ENCODE results near the gene SOCS3.

Gene SOCS3

DNA sequence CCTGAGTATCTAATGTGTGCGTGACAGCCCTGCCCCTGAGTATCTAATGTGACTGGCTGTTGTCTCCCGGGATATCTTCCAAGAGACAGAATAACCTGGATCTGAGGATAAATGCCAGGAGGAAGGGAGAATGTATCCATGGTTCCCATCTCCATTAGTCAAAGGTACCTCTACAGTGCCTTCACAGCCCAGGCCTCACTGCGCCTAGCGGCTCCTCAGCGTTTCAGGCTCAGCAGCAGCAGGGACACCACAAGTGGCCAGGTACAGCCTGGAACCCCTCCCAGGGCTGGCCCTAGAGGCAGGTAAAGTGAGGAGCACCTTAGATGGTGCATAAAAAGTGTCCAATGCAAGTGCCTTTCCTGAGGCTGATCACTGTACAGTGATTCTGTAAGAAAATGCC, 32.0 kb downstream of the SOCS3 start:
- TF ChIP-seq, protein P1, sequence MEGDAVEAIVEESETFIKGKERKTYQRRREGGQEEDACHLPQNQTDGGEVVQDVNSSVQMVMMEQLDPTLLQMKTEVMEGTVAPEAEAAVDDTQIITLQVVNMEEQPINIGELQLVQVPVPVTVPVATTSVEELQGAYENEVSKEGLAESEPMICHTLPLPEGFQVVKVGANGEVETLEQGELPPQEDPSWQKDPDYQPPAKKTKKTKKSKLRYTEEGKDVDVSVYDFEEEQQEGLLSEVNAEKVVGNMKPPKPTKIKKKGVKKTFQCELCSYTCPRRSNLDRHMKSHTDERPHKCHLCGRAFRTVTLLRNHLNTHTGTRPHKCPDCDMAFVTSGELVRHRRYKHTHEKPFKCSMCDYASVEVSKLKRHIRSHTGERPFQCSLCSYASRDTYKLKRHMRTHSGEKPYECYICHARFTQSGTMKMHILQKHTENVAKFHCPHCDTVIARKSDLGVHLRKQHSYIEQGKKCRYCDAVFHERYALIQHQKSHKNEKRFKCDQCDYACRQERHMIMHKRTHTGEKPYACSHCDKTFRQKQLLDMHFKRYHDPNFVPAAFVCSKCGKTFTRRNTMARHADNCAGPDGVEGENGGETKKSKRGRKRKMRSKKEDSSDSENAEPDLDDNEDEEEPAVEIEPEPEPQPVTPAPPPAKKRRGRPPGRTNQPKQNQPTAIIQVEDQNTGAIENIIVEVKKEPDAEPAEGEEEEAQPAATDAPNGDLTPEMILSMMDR (conservative IDR thresholded peaks at IDR 0.05; ENCODE audit: low read depth, low read length) = no peak
- H3K4me3 ChIP-seq (ENCODE audit: low read length) = no peak overlapping the region
- DNase-seq (ENCODE audit: low read depth) = no peak

DNA sequence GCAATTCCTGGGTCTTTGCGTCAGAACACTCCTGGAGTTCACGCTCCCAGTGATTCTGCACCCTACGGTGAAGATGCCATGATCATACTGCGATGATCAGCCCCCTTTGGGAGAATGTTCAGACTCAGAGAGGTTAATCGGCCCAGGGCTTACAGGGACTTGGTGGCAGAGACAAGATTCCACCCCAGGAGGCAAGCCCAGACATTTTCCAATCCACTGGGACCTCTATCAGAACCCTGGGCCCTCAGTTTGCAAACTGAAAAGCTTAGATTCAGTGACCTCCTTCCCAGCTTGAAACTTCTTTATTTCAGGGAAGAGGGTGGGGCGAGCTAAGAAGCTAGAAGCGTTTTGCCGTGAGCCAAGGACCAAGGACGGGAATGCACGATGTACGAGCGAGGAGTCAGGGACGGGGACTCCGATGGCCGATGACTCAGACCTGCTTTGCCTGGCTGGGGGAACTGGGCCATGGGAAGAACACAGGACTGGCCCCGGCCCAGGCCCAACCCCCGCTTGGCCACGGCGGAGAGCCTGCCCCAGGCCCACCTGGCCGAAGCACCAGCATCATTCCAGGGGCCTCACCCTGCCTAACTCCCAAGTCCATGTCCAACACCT, 34.7 kb downstream of the SOCS3 start:
- DNase-seq (ENCODE audit: low read depth) = no peak
- TF ChIP-seq, protein P1 (conservative IDR thresholded peaks at IDR 0.05; ENCODE audit: low read depth, low read length) = no peak
- H3K4me3 ChIP-seq (ENCODE audit: low read length) = no peak overlapping the region

DNA sequence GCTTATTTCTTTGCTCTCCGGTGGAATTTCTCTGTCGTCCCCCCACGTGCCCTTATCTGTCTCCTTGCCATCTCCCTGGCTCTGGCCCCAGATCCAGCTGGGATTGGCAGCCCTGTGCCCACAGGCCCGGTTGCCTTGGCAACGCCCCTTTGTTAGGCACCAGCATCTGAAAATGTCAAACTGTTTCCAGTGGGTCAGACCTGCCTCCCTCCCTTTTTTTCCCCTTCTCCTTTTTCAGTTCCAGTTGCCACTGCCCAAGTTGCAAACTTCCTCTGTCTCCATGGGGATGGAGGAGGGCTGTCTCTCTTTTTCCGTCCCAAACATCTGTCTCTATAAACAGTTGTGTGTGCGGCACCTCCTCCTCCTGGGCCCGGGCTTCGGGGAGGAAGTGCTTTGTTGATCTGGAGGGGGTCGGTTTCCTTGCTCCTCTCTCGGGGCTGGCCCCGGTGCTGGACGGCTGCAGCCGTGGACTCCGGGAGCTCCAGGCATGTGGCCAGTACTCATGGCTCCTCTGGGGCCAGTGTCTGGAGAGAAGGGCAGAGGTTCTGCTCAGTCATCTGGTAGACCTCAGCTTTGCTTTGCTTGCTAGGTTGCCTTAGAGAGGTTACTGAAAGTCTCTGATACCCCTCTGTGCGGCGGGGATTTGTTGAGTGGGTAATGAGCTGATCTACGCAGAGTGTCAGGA, 35.3 kb downstream of the SOCS3 start:
- DNase-seq (ENCODE audit: low read depth) = no peak
- TF ChIP-seq, protein P1 (conservative IDR thresholded peaks at IDR 0.05; ENCODE audit: low read depth, low read length) = no peak
- H3K4me3 ChIP-seq (ENCODE audit: low read length) = no peak overlapping the region

DNA sequence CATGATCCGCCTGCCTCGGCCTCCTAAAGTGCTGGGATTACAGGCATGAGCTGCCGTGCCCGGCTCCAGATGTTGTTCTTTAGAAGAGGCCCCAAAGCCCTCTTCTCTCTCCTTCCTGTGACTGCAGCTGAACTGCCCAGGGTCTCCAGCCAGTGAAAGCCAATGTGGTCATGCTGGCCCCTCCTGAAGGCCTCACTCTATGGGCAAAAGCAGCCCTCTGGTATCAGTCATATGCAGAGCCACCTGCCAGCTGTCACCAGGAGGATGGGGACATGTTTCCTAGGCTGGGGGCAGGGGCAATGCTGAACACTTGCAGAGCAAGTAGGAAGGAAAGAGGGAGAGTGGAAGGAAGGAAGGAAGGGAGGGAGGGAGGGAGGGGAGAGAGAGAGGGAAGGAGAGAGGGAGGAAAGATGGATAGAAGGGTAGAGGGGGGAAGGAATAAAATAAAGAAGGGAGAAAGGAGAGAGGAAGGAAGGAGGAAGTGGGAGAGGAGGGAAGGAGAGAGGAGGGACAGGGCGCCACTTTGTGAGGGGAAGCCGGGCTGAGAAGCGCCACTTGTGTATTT, 36.0 kb downstream of the SOCS3 start:
- no peak overlapping the region for H3K4me3 ChIP-seq (ENCODE audit: low read length)
- TF ChIP-seq, protein P1 (conservative IDR thresholded peaks at IDR 0.05; ENCODE audit: low read depth, low read length) = no peak
- DNase-seq (ENCODE audit: low read depth) = no peak

DNA sequence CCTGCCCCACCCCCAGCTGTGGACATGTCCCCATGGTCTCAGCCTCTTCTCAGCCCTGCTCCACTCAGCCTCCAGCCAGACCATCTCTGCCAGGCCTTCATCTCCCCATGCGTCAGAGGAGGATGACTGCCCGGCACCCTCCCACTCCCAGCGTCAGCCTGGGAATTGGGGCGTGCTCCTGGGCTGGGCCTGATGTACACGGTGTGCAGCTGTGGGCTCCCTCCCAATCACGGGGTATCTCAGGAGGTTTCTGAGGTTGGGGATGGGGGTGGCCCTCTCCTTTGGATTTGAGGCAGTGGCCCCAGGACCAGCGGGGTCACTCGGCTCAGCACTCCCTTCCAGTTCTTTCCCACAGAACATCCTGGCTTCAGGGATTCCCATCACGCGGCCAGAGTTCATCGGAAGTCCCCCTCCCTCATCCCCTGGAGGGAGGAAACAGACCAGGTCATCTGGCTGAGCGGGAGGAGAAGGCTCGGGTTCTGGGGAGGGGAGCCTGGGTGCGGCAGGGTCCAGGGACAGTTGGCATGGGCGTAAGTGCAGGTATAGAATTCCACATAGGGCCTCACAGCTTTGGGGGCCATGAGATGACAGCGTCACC, 36.9 kb downstream of the SOCS3 start:
- TF ChIP-seq, protein P1 (conservative IDR thresholded peaks at IDR 0.05; ENCODE audit: low read depth, low read length) = no peak
- H3K4me3 ChIP-seq (ENCODE audit: low read length) = no peak overlapping the region
- no peak for DNase-seq (ENCODE audit: low read depth)

DNA sequence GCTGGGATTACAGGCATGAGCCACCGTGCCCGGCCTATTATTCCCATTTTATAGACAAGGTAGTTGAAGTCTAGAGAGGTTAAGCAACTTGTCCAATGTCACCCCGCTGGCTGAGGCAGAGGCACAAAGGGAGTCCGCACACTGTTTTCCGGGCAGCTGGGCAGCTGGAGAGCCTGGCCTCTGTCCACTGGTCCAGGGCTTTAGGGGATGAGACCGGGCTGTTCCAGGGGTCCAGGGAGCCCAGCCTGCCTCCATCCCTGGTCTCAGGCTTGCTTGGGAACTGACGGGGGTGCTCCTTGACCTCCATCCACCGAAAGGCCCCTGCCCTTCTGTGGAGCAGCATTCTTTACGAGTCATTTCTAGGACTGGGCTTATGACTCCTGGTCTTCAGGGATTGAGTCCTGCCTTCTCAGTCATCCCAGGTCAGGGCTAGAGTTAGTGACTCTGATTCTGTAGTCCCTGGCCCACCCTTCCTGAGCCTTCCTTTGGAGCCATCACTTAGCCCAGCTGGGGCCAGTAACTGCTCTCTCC, 37.5 kb downstream of the SOCS3 start:
- TF ChIP-seq, protein P1 (conservative IDR thresholded peaks at IDR 0.05; ENCODE audit: low read depth, low read length) = no peak
- H3K4me3 ChIP-seq (ENCODE audit: low read length) = no peak overlapping the region

More for the DNA sequence above, 37.5 kb downstream of the SOCS3 start:
- no peak for DNase-seq (ENCODE audit: low read depth)
